Measurements from ENCODE around the gene CMC1.
A peak's percentile ranks its signal among the peaks of the same experiment; 100 is the strongest.
"Not testable (repeated sequence)": the region's sequence is repeated elsewhere in the genome, so short reads cannot be mapped to it uniquely, and the experiment has no call there.

The CMC1 gene, protein sequence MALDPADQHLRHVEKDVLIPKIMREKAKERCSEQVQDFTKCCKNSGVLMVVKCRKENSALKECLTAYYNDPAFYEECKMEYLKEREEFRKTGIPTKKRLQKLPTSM

DNA sequence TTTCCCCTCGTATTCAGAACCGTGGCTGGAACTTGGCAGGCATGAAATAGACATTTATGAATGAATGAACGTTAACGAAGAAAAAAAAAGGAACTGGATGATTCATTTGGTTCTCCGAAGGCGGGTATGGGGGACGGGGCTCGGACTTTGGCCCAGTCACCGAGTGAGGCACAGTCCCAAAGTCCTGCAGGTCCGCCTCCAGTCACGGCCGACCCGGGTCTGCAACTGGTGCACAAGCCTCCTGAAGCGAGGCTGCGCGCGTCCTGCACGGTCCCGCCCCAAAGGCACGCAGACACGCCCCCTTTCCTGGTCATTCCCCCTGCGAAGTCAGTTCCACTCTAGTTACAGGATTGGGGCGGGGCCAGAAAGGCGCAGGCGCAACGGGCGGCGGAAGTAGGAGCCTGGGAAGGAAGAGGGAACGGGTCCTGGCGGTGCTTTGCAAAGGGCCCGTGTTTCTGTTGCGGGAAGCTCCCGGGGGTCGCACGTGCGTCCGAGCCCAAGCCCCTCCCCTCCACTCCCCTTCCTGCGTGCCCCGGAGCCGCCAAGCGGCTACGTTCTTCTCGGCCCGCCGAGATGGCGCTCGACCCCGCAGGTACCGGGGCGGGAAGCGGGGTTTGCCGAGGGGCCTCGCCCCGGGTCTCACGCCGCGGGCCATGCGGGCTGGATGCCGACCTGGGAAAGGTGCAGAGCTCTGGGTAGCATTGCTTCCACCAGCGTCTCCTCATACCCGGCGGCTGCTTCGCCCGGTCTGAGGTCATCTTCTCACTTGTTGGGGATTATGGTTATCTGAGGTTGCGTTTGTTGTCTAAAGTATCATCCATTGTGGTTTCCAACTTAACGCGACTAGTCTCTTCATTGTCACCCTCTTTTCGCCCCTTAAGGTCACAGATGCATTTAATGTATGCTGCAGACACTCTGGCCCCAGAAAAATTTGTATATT lies at the start of gene CMC1:
Gene CMC1 (plus strand): TSS at position 399 of the 940 bp plus-strand sequence. CDS start 175 bp downstream, at position 574.
- DNase-seq (ENCODE audit: low read depth), result peak; percentile 91

DNA sequence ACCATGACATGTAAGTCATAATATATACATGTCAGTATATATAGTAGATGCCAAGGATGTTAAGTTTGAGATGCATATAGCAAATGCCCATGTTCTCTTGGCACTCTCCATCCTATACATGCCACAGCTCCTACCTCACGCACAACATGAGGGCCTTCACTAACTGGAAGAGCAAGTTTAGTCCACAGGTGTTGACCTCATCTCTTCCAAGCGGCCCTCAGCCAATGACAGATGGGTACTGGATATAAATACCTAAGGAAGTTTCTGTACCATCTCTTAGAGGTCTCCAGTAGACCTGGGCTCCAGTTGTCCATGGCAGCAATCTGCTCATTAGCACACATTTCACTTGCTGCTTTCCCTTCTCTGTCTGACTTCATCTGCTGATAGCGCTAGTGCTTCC lies 43.3 kb upstream of the CMC1 start:
- no peak for DNase-seq (ENCODE audit: low read depth)

DNA sequence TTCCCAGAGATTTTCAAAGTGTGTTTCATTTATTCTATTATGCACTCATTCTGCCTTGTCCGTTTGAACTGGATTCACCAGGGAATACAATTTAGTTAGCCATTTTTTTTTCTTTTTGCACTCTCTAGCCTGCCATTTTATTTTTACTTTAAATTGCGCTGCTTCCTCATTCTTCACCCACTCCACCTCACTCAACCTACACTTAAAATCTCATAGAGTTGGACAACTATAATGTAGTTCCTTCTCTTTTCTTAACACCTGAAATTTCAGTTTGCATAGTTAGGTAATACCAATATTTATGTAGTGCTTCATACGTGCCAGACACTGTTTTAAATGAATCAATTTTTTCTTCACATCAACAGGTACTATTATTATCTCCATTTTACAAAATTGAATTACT lies 42.4 kb upstream of the CMC1 start:
- no peak for DNase-seq (ENCODE audit: low read depth)

DNA sequence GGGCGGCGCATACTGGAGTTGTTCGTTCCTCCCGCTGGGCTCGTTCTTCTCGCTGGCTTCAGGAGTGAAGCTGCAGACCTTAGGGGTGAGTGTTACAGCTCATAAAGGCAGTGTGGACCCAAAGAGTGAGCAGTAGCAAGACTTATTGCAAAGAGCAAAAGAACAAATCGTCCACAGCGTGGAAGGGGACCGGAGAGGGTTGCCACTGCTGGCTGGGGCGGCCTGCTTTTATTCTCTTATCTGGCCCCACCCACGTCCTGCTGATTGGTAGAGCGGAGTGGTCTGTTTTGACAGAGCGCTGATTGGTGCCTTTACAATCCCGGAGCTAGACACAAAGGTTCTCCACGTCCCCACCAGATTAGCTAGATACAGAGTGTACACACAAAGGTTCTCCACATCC lies 41.8 kb upstream of the CMC1 start:
- DNase-seq (ENCODE audit: low read depth), result not testable (repeated sequence)

DNA sequence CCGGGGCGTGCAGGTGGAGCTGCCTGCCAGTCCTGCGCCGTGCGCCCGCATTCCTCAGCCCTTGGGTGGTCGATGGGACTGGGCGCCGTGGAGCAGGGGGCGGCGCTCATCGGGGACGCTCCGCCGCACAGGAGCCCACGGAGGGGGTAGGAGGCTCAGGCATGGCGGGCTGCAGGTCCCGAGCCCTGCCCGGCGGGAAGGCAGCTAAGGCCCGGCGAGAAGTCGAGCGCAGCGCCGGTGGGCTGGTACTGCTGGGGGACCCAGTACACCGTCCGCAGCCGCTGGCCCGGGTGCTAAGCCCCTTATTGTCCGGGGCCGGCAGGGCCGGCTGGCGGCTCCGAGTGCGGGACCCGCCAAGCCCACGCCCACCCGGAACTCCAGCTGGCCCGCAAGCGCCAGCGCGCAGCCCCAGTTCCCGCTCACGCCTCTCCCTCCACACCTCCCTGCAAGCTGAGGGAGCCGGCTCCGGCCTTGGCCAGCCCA lies 41.0 kb upstream of the CMC1 start:
- not testable (repeated sequence) for DNase-seq (ENCODE audit: low read depth)

DNA sequence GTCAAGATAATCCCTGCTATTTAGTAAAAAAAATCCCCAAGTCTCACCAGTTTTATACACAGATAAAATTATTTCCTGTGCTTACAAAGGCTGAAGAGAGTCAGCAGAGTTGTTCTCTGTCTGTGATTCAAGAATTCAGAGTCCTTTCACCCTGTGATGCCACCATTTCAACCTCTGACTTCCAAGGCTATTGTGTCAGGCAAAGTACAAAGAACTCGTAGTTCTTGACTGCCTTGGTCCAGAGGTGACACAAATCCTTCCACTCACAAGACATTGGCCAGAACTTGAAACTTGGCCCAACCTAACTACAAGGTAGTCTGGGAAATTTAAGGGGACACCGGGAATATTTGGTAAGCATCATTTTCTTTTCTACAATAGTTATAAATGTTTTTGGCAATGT lies 34.9 kb upstream of the CMC1 start:
- DNase-seq (ENCODE audit: low read depth), result no peak

DNA sequence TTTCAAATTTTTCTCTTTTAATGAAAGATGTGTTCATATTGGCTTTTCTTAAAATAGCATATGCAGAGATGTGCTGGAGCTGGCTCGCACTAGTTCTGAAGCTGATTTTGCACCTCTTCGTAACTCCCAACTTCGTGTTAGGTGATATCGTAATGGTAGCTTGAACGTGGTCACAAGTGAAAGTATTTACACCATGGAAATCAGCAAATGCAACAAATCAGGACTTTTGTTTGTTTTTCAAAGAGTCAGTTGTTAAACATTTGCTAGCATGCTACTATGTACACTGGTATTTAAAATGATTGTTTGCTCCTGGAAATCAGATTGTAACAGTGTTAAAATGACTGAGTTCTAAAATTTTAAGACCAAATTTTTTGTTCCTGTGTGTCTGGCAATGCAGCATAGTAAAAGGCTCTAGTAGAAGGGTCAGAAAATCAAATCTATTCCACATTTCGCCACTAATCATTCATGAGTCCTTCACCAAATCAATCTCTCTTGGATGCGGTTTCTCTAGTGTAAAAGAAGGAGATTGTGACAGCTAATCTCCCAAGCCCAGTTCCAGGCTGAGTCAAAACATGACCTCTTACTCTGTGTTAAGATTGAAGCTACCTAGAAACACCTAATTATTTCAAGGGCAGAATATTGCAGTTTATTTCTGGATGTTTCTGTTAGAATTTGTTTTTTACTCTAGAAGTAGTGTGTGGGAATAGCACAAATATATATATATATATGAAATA lies 34.3 kb upstream of the CMC1 start:
- no peak for DNase-seq (ENCODE audit: low read depth)

DNA sequence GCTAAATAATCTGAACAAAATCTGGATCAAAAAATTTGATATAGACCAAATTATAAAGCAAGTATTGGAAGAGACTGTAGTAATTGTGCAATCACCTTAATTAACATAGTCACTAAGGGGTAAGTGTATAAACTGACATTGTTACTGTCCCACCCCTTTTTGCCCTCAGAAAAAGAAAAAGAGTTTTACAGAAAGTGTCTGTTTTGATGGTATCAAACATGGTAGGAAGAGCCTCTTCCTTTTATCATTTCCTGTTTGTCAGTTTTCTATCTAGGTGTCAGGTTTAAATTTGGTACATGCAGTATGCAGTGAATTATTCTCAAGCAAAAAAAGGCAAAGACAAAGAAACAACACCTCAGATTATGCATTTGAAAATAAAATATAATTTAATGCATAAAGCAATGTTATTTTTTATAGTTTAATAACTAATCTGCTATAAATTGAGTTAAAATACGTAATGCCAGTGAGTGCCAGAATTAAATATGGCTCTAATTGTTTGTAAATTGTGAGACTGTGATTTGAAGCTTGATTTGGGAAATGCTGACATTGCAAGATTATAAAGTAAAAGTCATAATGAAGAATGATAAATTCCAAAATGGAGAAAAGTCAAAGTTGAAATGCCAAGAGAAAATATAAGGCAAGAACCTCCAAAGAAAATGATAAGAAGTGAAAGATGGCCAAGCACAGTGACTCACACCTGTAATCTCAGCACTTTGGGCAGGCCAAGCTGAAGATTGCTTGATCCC lies 30.3 kb upstream of the CMC1 start:
- DNase-seq (ENCODE audit: low read depth), result no peak

DNA sequence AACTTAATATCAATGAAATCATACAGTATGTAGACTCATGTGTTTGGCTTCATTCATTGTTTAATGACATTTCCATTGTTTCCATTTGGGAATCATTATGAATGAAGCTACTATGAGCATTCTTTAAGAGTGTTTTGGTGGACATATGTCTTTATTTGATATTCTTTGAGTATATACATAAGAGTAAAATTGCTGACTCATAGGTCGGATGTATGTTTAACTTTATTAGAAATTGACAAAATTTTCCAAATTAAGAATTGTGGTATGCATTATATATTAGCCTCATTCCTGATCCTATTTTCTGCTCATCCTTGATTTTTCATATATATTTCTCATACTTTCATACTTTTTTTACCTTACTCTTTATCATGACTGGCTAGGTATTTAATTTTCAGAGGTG lies 28.7 kb upstream of the CMC1 start:
- DNase-seq (ENCODE audit: low read depth), result no peak

DNA sequence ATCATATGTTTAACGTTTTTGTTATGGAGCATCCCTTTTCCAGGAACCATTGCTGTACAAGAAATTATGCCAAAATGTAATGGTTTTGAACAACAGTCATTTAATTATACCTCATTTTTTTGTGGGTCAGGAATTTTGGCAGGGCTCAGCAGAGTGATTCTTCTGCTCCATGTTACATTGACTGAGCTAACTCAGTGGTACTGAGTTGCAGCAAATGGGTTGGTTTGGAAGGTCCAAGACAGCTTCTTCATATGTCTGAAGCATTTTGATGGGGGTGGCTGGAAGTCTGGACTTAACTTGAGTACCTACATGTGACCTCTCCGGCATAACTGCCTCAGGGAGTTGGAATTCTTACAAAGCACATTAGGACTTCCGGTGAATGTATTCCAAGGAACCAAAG lies 26.0 kb upstream of the CMC1 start:
- DNase-seq (ENCODE audit: low read depth), result no peak

DNA sequence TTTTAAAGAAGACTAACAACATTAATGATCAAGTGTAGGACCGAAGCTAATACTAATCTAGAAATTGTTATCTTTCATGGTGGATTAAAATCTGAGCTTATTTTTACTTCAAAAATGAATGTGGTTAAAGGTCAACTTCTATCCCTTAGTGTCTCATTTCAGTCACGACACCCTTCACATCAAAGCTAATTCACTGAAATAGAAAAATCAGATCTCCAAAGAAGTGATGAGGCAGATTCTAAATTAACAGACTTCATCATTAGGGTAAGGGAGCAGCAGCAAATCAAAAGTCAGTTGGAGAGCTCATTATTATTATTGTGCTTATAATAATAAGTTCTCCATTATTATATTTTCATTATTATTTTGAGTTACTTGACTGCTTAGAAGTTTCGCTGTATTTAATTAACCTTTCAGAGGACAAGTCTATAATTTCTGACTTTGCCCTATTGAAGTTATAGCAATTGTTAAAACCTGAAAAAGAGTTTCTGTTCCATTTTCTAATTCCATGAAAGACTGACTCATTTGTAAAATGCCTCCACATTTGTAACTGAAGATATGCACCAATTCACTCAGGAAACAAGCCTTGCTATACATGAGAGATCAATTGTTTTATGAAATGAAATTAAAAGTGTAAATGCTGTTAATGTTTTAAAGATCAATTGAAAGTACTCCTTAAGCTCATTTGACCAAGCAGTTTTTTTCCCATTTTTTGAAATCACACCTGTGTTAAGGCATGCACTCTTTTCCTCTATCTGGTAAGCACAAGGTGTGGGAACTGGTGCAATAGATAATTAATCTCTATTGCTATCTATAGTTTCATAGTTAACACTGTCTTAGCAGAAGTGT lies 23.1 kb upstream of the CMC1 start:
- DNase-seq (ENCODE audit: low read depth), result no peak

DNA sequence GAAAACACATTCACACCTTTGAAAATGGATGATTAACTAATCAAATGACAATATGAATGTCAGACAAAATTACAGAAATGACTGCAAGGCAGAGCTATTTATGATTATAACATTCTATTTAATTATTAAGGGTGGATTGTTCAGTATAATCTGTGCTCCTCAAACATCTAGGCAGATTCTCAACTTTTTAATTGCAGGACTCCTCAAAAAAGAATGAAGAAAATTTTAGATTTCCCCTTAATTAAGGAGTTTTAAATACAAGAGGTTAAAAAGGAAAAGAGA lies 22.6 kb upstream of the CMC1 start:
- DNase-seq (ENCODE audit: low read depth), result no peak

DNA sequence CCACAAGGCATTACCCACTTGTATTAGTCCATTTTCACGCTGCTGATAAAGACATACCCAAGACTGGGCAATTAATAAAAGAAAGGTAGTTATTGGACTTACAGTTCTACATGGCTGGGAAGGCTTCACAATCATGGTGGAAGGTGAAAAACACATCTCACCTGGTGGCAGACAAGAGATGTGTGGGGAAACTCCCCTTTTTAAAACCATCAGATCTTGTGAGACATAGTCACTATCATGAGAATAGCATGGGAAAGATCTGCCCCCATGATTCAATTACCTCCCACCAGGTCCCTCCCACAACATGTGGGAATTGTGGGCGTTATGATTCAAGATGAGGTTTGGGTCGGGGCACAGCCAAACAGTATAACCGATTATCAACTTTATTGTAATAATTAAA lies 17.0 kb upstream of the CMC1 start:
- peak; percentile 13 for DNase-seq (ENCODE audit: low read depth)

DNA sequence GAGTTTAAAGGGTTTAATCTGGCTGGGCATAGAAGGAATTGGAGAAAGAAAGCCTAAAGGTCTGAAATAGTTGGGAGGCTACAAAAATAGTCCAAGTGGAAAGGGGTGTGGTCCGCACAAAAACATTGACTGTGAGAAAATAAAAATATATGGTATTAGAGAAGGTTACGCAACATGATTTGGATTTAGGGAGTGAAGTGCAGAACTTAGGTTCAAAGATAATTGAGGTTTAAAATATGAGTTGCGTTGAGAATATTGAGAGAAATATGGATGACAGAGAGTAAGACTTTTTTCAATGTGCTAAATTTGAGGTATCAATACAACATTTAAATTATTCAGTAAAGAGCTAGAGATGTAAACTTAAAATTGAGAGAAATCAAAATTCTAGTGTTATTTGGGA lies 15.4 kb upstream of the CMC1 start:
- DNase-seq (ENCODE audit: low read depth), result no peak

DNA sequence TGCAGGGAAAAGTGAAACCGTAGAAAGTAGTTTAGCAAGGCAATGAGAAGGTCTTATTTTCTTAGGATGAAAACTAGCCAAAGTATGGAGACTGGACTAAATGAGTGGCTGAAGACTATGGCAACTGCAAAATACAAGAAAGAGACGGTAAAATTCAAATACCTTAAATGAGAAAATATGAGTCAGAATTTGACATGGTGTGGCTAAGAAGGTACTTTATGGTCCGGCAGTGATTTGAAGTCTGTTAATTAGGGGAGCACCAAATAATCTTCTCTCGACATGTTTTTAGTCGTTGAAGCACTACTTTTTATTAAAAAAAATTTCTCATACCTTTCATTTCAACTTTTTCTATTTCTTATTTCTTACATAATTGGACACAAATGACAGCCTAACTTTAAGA lies 12.8 kb upstream of the CMC1 start:
- no peak for DNase-seq (ENCODE audit: low read depth)

DNA sequence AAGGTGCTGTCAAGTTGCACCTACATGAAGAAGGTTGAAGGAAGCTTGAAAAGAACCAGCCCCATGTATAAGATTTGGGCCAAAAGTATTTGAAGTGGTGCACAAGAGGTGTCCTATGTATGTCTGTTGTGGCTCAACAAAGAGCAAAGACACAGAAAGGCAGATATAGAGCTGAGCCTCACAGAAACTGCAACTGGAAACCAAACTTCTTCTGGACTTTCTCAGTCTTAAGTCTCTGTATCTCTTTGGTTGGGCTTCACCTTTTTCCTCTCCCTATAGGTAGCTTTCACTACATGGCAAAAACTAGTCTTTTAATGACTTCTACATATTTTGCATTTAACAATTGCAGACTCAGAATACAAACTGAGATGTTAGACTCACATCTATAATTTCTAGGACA lies 8.8 kb upstream of the CMC1 start:
- no peak for DNase-seq (ENCODE audit: low read depth)

DNA sequence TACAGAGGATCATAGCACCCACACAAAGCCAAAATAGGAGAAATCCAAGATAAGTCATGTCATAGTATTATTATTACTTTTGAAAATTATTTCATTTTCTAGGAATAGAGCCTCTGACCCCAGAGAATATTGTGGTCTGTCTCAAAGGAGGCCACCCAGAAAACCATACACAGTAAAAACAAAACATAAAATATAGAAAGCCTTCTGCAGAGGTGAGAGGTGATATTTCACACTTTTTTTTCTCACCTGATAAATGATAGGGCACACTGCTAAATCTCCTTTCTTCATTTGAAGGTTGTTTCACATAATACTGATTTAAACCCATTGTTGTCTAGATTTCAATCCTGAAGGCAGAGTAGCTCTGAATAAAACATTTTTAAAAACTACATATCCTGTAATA lies 7.0 kb upstream of the CMC1 start:
- no peak for DNase-seq (ENCODE audit: low read depth)

DNA sequence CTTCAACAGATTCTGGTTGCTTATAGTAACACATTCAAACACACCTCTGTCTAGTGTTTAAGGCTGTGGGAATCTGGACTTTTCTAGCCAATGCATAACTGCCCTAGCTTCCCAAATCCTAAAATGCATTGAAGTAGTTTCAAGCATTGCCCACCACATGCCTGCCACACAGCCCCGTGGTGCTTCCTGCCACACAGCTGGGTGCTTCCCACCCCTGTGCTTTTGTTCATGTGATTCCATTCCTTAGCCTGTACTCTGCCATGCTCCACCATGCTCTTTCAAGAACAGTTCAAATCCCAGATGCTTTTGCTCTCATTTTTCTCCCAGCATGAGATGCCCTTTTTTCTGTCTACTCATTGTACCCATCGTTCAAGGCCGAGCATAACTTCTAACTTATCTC lies 2.3 kb upstream of the CMC1 start:
- no peak for DNase-seq (ENCODE audit: low read depth)

DNA sequence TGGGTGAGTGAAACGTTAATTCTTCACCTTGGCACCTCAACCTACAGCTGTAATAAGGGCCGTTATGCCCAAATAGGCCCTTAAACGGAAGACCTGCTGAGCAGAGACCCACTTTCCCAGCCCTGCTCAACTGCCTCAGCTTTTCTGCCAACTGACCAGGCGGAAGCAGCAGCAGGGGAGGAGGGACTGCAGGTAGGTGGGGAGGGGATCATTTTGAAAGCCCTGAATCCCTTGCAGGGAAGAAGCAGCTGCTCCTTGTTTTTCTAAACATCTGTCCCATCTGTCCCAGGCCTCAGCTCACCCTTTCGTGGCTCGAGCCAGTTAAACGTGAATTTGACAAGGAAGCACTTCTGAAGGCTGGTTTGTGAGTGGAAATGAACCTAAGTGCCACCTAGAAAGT lies 978 bp upstream of the CMC1 start:
- no peak for DNase-seq (ENCODE audit: low read depth)

DNA sequence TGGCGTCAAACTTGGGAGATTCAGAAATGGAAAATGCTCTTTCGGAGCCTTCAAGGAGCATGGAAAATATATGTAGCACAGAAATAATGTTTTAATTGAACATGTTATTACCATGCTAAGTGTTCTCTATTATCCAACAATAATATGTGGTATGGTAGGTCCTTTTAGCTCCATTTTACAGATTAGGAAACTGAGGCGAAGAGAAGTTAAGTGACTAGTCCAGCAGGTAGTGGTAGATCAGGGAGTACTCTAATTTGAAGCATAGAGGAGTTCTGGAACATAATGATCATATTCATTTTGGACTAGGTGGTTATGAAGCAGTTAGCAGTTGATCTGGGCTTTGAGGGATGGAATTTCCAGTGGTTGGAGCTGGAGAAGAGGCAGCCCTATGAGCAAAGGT lies 1.1 kb downstream of the CMC1 start:
- no peak for DNase-seq (ENCODE audit: low read depth)

DNA sequence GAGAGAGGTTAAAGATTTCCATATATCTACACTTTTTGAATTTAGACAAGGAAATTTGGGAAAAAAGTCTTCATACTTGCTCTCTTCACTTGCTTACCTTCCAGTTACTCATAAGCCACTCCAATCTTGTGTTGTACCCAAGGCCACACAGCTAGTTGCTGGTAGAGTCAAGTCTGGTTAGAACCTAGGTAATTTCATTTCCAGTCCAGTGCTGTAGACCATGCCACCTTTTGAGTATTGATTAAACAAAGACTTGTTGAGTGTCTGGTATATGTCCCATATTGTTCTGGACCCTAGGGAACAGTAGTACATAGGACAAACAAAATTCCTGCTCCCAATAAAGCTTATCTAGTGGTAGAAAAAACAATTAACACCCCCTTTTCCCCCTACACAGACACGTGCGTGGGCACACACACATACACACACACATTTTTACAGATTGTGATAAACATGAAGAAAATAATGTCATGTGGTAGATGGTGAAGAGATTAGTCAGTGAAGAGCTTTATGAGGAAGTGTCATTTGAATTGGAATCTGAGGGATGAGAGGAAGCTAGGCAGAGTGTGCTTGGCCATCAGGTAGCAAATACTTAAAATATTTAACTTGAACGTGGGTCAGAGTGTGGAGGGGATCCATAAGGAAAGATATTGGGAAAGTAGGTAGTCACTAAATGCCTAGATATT lies 2.1 kb downstream of the CMC1 start:
- DNase-seq (ENCODE audit: low read depth), result no peak

Data from activated T-helper 9 cell treated with anti-CD3 and anti-CD28 coated beads, Interleukin-2, amount 50 U/mL, for 16 hours (primary cell).